ENCODE results near the gene VKORC1.

VKORC1 gene

GRCh38 chr16:31081428-31082351 is 12.9 kb downstream of the VKORC1 start:
- no peak for DNase-seq

GRCh38 chr16:31080756-31081419 is 13.7 kb downstream of the VKORC1 start:
- DNase-seq = no peak

- no peak for DNase-seq
Measured at GRCh38 chr16:31080035-31080629, 14.5 kb downstream of the VKORC1 start.

GRCh38 chr16:31079342-31079944 is 15.2 kb downstream of the VKORC1 start:
- DNase-seq = no peak

GRCh38 chr16:31078597-31079341 is 15.8 kb downstream of the VKORC1 start:
- no peak for DNase-seq

GRCh38 chr16:31077592-31078396 is 16.8 kb downstream of the VKORC1 start:
- no peak for DNase-seq

- DNase-seq = no peak
Measured at GRCh38 chr16:31077024-31077423, 17.6 kb downstream of the VKORC1 start.

- DNase-seq = no peak
Measured at GRCh38 chr16:31076319-31076718, 18.3 kb downstream of the VKORC1 start.

GRCh38 chr16:31074814-31075183 is 19.8 kb downstream of the VKORC1 start:
- no peak for DNase-seq

GRCh38 chr16:31073970-31074813 is 20.4 kb downstream of the VKORC1 start, which contains the start of the genes ZNF646 and ZNF668:
TSS of gene ZNF646 (plus strand) at chr16:31074422. CDS start at chr16:31076325, 1,903 bp downstream.
TSS of gene ZNF668 (minus strand) at chr16:31074240. CDS start at chr16:31064459, 9,781 bp downstream.
- DNase-seq = peak; percentile 99

GRCh38 chr16:31073142-31073969 is 21.2 kb downstream of the VKORC1 start:
- peak; percentile 73 for DNase-seq

- no peak for DNase-seq
Measured at GRCh38 chr16:31072540-31073141, 22.0 kb downstream of the VKORC1 start.

GRCh38 chr16:31071861-31072260 is 22.7 kb downstream of the VKORC1 start:
- DNase-seq = no peak

- no peak for DNase-seq
Measured at GRCh38 chr16:31067342-31067741, 27.3 kb downstream of the VKORC1 start.

GRCh38 chr16:31064882-31065461 is 29.6 kb downstream of the VKORC1 start:
- no peak for DNase-seq

GRCh38 chr16:31063843-31064611 is 30.6 kb downstream of the VKORC1 start:
- DNase-seq = no peak

GRCh38 chr16:31063495-31063842 is 31.1 kb downstream of the VKORC1 start:
- DNase-seq = no peak

GRCh38 chr16:31061813-31062440 is 32.7 kb downstream of the VKORC1 start:
- no peak for DNase-seq
